Nephron progenitor cell (in vitro differentiated cells): ENCODE data around the gene NOS2.

ENCODE experiments used
- DNase-seq: peaks from one replicate; pipeline ENCODE4 v3.0.0; 2021
- H3K27ac Mint-ChIP-seq: 2 replicates; pipeline ENCODE4 v1.8.0; 2021; ENCODE audit warnings: mild to moderate bottlenecking, moderate library complexity, mixed read lengths
- H3K27me3 Mint-ChIP-seq: 2 replicates; pipeline ENCODE4 v1.8.0; 2021; ENCODE audit warnings: mild to moderate bottlenecking, low read depth, mixed read lengths; ENCODE audit not compliant: poor library complexity
- H3K36me3 Mint-ChIP-seq: 2 replicates; pipeline ENCODE4 v1.8.0; 2021; ENCODE audit warnings: low read depth, mixed read lengths
- H3K4me1 Mint-ChIP-seq: 2 replicates; pipeline ENCODE4 v1.8.0; 2021; ENCODE audit warnings: mixed read lengths
- H3K4me3 Mint-ChIP-seq: 2 replicates; pipeline ENCODE4 v1.8.0; 2021; ENCODE audit warnings: mild to moderate bottlenecking, moderate library complexity, mixed read lengths
- H3K9me3 Mint-ChIP-seq: 2 replicates; pipeline ENCODE4 v1.8.0; 2021; ENCODE audit warnings: mild to moderate bottlenecking, moderate library complexity, mixed read lengths
- TF ChIP-seq, protein P1 (sequence below): fragments of 200-600 bp; sonication (generic); IDR thresholded peaks from 2 replicates; pipeline ENCODE4 v1.5.0; 2021; ENCODE audit warnings: antibody characterized with exemption

Gene NOS2

DNA sequence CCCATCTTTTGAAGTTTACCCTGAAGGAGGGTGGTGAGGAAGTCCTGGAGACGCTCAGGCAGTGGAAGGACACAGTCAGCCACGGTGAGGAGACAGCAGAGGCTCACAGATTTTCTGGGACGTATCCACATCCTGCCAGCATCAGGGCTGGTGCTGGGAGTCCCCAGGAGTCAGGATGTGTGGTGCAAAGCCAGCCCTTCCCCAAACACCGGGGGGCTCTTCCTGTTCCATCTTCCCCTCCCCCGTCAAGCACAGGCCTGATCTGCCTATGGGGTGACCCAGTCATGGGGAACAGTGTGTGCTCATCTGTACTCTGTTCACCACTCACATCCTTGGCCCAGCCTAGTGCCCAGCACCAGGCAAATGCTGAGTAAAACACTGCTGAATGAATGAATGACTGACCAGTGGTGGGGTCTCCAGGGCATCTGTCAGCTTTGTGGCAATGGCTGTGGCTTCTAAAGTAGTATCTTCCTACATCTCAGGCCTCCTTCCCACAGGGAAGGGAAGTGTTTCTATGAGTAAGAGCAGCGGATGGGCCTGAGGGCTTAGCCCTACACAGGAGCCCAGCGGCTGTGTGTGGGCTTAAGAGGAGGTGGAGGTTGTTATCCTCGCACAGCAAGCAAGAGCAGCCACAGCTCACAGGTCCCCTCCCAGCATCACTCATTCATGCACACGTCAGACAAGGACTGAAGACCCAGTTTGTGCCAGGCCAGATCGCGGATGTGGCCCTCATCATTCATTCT is 23.3 kb downstream of the NOS2 start:
- no peaks in the 10 kb centered on the region for H3K9me3 Mint-ChIP-seq

DNA sequence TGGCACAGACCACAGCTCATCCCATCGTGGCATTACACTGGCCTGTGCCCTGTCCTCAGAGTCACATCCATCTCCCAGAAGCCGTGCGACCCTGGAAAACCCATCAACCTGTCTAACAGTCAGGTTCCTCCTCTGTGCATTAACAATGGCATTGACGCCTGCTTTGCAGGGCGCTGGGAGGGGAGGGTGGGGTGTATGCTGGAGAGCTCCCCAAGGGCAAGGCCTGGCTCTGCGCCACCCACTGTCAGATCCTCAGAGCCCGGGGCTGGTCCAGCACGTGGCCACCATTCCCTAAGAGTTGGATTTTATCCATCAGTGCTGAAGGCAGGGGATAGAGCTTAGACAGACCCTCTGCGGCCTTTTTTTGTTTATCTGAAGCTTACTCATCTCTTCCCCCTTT is 28.7 kb downstream of the NOS2 start:
- Mint-ChIP-seq H3K27ac (no peak overlapping the region), H3K36me3 (no peaks in the 10 kb centered on the region), H3K9me3 (no peaks in the 10 kb centered on the region), H3K27me3 (peaks cover 26% of the 10 kb centered on the region), H3K4me1 (no peaks in the 10 kb centered on the region), H3K4me3 (no peak overlapping the region)
- DNase-seq = no peak
- TF ChIP-seq, protein P1, sequence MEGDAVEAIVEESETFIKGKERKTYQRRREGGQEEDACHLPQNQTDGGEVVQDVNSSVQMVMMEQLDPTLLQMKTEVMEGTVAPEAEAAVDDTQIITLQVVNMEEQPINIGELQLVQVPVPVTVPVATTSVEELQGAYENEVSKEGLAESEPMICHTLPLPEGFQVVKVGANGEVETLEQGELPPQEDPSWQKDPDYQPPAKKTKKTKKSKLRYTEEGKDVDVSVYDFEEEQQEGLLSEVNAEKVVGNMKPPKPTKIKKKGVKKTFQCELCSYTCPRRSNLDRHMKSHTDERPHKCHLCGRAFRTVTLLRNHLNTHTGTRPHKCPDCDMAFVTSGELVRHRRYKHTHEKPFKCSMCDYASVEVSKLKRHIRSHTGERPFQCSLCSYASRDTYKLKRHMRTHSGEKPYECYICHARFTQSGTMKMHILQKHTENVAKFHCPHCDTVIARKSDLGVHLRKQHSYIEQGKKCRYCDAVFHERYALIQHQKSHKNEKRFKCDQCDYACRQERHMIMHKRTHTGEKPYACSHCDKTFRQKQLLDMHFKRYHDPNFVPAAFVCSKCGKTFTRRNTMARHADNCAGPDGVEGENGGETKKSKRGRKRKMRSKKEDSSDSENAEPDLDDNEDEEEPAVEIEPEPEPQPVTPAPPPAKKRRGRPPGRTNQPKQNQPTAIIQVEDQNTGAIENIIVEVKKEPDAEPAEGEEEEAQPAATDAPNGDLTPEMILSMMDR = no peak

More for the DNA sequence above, 23.3 kb downstream of the NOS2 start:
- Mint-ChIP-seq H3K4me3 (no peak overlapping the region), H3K27ac (no peak overlapping the region), H3K4me1 (no peaks in the 10 kb centered on the region), H3K36me3 (no peaks in the 10 kb centered on the region), H3K27me3 (peaks cover 22% of the 10 kb centered on the region)
- DNase-seq = no peak
- TF ChIP-seq, protein P1 = no peak

DNA sequence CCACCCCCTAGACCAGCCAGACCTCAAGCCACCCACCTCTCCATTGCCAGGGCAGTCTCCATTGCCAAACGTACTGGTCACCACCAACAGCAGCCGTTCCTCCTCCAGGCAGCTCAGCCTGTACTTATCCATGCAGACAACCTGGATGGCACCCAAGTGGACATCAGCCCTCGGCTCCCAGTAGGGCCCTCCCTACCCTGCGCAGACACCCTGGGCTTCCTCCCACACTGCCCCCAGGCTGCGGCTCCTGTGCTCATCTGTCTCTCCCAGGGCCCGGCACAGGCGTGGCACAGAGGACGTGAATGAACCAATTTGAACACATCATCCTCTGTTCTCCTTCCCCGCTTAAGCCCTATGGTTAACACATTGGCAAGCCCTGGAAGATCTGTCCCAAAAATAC is 29.5 kb downstream of the NOS2 start:
- Mint-ChIP-seq H3K27ac (no peak overlapping the region), H3K4me3 (no peak overlapping the region), H3K36me3 (no peaks in the 10 kb centered on the region), H3K9me3 (no peaks in the 10 kb centered on the region), H3K4me1 (no peaks in the 10 kb centered on the region), H3K27me3 (peaks cover 25% of the 10 kb centered on the region)
- no peak for DNase-seq
- TF ChIP-seq, protein P1 = no peak

DNA sequence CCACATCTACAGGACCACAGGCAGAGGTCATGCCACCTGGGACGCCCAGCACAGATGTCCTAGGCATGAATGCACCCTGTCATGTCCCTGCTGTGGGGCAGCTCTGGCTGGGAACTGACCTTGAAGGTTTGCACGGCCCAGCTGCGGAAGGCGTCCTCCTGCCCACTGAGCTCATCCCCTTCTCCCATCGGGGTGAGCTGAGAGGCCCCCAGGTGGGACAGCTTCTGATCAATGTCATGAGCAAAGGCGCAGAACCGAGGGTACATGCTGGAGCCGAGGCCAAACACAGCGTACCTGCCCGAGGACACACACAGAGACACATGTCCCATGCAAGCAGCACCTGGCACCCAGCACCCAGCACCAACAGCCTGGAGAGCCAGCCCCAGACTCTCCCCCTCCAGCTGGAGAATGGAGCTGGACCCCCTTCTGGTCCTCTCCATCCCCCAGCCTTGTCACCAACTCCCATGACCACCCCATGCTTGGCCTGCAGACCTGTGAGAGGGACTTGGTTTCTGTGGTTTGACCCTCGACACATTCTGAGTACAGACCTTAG is 31.4 kb downstream of the NOS2 start:
- Mint-ChIP-seq H3K27me3 (peaks cover 16% of the 10 kb centered on the region), H3K4me1 (no peaks in the 10 kb centered on the region), H3K27ac (no peak overlapping the region), H3K4me3 (no peak overlapping the region), H3K36me3 (no peaks in the 10 kb centered on the region), H3K9me3 (no peaks in the 10 kb centered on the region)
- TF ChIP-seq, protein P1 = no peak
- no peak for DNase-seq

DNA sequence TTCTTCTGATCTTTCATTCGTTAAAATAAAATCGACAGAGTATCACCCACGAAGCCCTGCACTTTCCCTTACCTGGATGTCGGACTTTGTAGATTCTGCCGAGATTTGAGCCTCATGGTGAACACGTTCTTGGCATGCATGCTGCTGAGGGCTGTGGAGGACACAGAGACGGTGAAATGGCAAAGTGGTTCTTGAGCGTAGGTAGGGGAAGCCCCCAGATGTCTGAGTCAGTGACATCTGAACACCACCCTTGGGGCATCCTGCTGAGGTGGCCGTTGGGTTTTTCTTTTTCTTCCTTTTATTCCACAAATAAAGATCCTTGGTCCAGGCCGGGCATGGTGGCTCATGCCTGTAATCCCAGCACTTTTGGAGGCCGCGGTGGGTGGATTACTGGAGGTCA is 33.9 kb downstream of the NOS2 start:
- H3K9me3 Mint-ChIP-seq = no peaks in the 10 kb centered on the region
- no peak overlapping the region for H3K4me3 Mint-ChIP-seq
- peaks cover 2% of the 10 kb centered on the region for H3K27me3 Mint-ChIP-seq
- DNase-seq = no peak
- H3K36me3 Mint-ChIP-seq = no peaks in the 10 kb centered on the region
- H3K4me1 Mint-ChIP-seq = no peaks in the 10 kb centered on the region
- TF ChIP-seq, protein P1 = no peak
- no peak overlapping the region for H3K27ac Mint-ChIP-seq

DNA sequence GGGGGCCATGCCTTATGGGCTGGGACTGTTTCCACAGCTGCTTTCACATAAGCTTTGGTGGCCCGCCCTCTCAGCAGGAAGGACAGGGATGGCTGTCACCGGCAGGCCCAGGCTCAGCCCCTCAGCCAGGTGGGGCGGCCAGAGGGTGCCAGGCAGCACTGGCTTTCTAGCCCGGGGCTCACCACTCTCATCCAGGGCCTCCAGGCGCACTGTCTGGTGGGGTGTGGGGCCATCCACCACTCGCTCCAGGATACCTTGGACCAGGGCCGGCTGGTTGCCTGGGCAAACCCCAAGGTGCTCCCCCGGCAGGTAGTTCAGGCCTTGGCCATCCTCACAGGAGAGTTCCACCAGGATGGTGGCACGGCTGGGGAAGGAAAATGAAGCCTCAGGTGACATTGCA is 35.0 kb downstream of the NOS2 start:
- Mint-ChIP-seq H3K4me1 (no peaks in the 10 kb centered on the region), H3K4me3 (no peak overlapping the region), H3K27me3 (peaks cover 3% of the 10 kb centered on the region), H3K9me3 (no peaks in the 10 kb centered on the region), H3K27ac (no peak overlapping the region), H3K36me3 (no peaks in the 10 kb centered on the region)
- TF ChIP-seq, protein P1 = no peak
- no peak for DNase-seq
